ENCODE results near the gene WDFY4. TPM values are rescaled to one million over a fixed set of nuclear protein-coding genes. Genes with fewer than 3 reads are reported as not detected.

The WDFY4 gene
- total RNA-seq, 1 experiment from 2014 or later = 0.22 TPM

DNA sequence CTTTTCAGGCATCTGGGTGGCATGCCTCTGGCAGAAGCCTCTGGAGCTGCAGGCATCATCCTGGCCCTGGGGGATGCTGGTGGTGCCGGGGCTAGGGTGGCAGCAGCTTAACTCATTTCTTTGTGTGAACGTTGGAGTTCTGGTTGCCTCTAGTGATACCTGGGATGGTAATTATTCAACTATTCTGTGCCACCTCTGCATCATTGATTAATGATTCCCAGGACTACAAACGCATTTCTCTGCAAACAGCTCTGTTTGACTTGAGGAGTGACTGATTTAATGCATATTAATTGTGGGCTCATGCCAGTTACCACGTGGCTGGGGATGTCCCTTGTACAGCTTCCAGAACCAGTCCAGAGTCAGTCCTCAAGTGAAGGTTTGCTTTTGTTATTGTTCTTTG, 199.0 kb downstream of the WDFY4 start:
- TF ChIP-seq, protein P1, sequence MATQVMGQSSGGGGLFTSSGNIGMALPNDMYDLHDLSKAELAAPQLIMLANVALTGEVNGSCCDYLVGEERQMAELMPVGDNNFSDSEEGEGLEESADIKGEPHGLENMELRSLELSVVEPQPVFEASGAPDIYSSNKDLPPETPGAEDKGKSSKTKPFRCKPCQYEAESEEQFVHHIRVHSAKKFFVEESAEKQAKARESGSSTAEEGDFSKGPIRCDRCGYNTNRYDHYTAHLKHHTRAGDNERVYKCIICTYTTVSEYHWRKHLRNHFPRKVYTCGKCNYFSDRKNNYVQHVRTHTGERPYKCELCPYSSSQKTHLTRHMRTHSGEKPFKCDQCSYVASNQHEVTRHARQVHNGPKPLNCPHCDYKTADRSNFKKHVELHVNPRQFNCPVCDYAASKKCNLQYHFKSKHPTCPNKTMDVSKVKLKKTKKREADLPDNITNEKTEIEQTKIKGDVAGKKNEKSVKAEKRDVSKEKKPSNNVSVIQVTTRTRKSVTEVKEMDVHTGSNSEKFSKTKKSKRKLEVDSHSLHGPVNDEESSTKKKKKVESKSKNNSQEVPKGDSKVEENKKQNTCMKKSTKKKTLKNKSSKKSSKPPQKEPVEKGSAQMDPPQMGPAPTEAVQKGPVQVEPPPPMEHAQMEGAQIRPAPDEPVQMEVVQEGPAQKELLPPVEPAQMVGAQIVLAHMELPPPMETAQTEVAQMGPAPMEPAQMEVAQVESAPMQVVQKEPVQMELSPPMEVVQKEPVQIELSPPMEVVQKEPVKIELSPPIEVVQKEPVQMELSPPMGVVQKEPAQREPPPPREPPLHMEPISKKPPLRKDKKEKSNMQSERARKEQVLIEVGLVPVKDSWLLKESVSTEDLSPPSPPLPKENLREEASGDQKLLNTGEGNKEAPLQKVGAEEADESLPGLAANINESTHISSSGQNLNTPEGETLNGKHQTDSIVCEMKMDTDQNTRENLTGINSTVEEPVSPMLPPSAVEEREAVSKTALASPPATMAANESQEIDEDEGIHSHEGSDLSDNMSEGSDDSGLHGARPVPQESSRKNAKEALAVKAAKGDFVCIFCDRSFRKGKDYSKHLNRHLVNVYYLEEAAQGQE (IDR thresholded peaks at IDR 0.05; ENCODE audit: low read depth) = no peak
- TF ChIP-seq EGR1 (IDR thresholded peaks at IDR 0.05; ENCODE audit: low read depth) (no peak), JUND (IDR thresholded peaks at IDR 0.05) (no peak), ZNF274 (IDR thresholded peaks at IDR 0.05; ENCODE audit: low read depth, low read length) (no peak), RAD21 (IDR thresholded peaks at IDR 0.05; ENCODE audit: low read depth) (no peak), EZH2phosphoT487 (IDR thresholded peaks at IDR 0.05; ENCODE audit: borderline replicate concordance) (no peak), CEBPB (IDR thresholded peaks at IDR 0.05; ENCODE audit: low read depth) (no peak), ZFX (IDR thresholded peaks at IDR 0.05) (no peak), POLR2AphosphoS5 (IDR thresholded peaks at IDR 0.05; ENCODE audit: low read depth, low read length) (no peak), POLR2A (IDR thresholded peaks at IDR 0.05; ENCODE audit: borderline replicate concordance, extremely low read depth, insufficient read depth, insufficient read length) (no peak), ELF1 (IDR thresholded peaks at IDR 0.05; ENCODE audit: borderline replicate concordance, low read depth) (no peak), SRF (IDR thresholded peaks at IDR 0.05; ENCODE audit: low read depth) (no peak), SIN3A (IDR thresholded peaks at IDR 0.05; ENCODE audit: low read depth) (no peak), TCF7L2 (IDR thresholded peaks at IDR 0.05; ENCODE audit: borderline replicate concordance, extremely low read depth, insufficient read depth, insufficient read length) (no peak)
- TF ChIP-seq, protein P2, sequence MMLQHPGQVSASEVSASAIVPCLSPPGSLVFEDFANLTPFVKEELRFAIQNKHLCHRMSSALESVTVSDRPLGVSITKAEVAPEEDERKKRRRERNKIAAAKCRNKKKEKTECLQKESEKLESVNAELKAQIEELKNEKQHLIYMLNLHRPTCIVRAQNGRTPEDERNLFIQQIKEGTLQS (IDR thresholded peaks at IDR 0.05) = no peak
- TF ChIP-seq, protein P3, sequence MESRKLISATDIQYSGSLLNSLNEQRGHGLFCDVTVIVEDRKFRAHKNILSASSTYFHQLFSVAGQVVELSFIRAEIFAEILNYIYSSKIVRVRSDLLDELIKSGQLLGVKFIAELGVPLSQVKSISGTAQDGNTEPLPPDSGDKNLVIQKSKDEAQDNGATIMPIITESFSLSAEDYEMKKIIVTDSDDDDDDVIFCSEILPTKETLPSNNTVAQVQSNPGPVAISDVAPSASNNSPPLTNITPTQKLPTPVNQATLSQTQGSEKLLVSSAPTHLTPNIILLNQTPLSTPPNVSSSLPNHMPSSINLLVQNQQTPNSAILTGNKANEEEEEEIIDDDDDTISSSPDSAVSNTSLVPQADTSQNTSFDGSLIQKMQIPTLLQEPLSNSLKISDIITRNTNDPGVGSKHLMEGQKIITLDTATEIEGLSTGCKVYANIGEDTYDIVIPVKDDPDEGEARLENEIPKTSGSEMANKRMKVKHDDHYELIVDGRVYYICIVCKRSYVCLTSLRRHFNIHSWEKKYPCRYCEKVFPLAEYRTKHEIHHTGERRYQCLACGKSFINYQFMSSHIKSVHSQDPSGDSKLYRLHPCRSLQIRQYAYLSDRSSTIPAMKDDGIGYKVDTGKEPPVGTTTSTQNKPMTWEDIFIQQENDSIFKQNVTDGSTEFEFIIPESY (IDR thresholded peaks at IDR 0.05; ENCODE audit: extremely low read depth, insufficient replicate concordance, low read length) = no peak
- TF ChIP-seq, protein P4, sequence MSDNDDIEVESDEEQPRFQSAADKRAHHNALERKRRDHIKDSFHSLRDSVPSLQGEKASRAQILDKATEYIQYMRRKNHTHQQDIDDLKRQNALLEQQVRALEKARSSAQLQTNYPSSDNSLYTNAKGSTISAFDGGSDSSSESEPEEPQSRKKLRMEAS (IDR thresholded peaks at IDR 0.05) = no peak
- TF ChIP-seq, protein P5, sequence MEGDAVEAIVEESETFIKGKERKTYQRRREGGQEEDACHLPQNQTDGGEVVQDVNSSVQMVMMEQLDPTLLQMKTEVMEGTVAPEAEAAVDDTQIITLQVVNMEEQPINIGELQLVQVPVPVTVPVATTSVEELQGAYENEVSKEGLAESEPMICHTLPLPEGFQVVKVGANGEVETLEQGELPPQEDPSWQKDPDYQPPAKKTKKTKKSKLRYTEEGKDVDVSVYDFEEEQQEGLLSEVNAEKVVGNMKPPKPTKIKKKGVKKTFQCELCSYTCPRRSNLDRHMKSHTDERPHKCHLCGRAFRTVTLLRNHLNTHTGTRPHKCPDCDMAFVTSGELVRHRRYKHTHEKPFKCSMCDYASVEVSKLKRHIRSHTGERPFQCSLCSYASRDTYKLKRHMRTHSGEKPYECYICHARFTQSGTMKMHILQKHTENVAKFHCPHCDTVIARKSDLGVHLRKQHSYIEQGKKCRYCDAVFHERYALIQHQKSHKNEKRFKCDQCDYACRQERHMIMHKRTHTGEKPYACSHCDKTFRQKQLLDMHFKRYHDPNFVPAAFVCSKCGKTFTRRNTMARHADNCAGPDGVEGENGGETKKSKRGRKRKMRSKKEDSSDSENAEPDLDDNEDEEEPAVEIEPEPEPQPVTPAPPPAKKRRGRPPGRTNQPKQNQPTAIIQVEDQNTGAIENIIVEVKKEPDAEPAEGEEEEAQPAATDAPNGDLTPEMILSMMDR (IDR thresholded peaks at IDR 0.05 in 2 of 3, conservative IDR thresholded peaks at IDR 0.05 in 1 of 3; ENCODE audit: borderline replicate concordance in 1 of 3, insufficient read depth in 1 of 3, low read depth in 2 of 3, low read length in 2 of 3) = no peak
- RAD21 ChIA-PET (ENCODE audit: low non-redundant PET in 1 of 2, low total read pairs in 2 of 2, uncharacterized antibody in 2 of 2, unreplicated experiment in 2 of 2) = no interaction called here
- POLR2A ChIA-PET = no interaction called here
- Histone ChIP-seq H3K36me3 (ENCODE audit: control insufficient read depth in 1 of 2, insufficient read depth in 2 of 2, low read length in 2 of 2) (no peaks in the 10 kb centered on the region), H3K27ac (ENCODE audit: low read depth, low read length) (no peak overlapping the region), H4K20me1 (ENCODE audit: insufficient read depth) (no peaks in the 10 kb centered on the region), H2AFZ (ENCODE audit: low read depth, low read length, poor library complexity, severe bottlenecking) (no peak overlapping the region), H3K9me2 (ENCODE audit: insufficient read depth) (no peaks in the 10 kb centered on the region), H3K9me3 (ENCODE audit: control insufficient read depth in 1 of 2, insufficient read depth in 1 of 2, low read depth in 1 of 2, low read length in 2 of 2) (no peaks in the 10 kb centered on the region), H3K4me3 (replicated peaks in 1 of 2; ENCODE audit: low read depth in 1 of 2, low read length in 2 of 2) (no peak overlapping the region), H3K27me3 (ENCODE audit: insufficient read depth, low read length) (peaks cover 25% of the 10 kb centered on the region; the same call in 1 of the 2 replicates), H3K4me1 (ENCODE audit: control insufficient read depth in 1 of 2, insufficient read depth in 2 of 2, low read length in 2 of 2) (no peaks in the 10 kb centered on the region), H3K9ac (ENCODE audit: low read length) (no peak overlapping the region), H3K79me2 (ENCODE audit: insufficient read depth, low read length) (no peaks in the 10 kb centered on the region), H3K4me2 (ENCODE audit: low read length) (no peak overlapping the region)
- CTCF ChIA-PET = no interaction called here
- ATAC-seq (no peak), DNase-seq (ENCODE audit: low read depth, low spot score) (no peak)
- intact Hi-C loops (cut with micrococcal nuclease) = no loop called here
- BruUV-seq (replicated peaks) = no TSS peak
